Cardiac septum (tissue), 1 donor: ENCODE results near the gene INTS1. TPM values are rescaled to one million over a fixed set of nuclear protein-coding genes. Genes with fewer than 3 reads are reported as not detected.
"Not testable (repeated sequence)": the region's sequence is repeated elsewhere in the genome, so short reads cannot be mapped to it uniquely, and the experiment has no call there.

Experiments
- DNase-seq: peaks from one replicate; pipeline ENCODE4 v3.0.0-alpha.2; 2020; ENCODE audit warnings: low spot score
- intact Hi-C: fragments of 100-400 bp; cut with DNase I; formaldehyde crosslinking; loops from one replicate; pipeline ENCODE4 v1.14.0; 2022
- total RNA-seq: library from RNA; stranded (reverse); fragmentation: NEBNext Ultra II Directional; extraction: Animal tissue kit (Norgen Biotek cat#: 25700); gene quantifications from one replicate; pipeline ENCODE4 v1.2.1, GENCODE V29; 2021
- donor health status: DM: no; HTN: no; CAD: no.

INTS1 gene
- total RNA-seq, 1 donor from 2014 or later: 54.7 TPM

DNA sequence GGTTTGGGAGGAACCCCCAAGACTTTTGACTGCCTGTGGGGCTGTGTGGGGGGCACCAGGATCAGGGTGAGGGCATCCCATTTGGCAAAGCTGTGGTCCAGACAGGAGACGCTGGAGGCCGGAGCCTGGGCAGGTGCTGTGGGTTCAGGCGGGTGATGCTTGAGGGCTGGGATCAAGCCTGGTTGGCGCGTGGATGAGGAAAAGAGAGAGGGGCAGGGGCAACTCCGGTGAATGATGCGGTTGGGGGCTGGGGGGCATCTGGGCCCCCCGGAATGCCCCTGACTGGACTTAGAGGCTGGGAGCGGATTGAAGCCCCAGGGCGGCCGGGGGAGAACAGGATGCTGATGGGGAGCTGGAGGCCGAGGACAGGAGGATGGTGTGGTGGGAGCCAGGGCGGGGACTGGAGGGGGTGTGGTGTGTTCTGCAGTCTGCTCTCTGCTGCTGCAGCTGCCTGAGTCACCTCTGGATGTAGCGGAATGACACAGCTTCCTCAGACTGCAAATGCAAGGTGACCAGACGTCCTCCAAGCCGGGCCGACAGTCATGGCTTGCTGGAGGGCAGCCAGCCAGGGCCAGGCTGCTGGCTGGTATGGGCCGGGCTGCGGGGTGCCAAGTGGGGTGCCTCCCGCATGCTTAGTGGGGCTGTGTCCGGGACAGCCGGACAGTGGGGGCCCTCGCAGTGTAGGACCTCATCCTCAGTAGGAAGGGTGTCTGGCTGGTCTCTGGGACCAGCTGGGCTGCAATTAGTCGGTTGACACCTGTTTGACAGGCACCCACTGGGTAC, 29.5 kb upstream of the INTS1 start:
- intact Hi-C loops: no loop called here
- DNase-seq: no peak

- intact Hi-C loops: no loop called here
Observed at GRCh38 chr7:1533255-1533546, 29.0 kb upstream of the INTS1 start.

GRCh38 chr7:1532456-1533254, 28.5 kb upstream of the INTS1 start:
- intact Hi-C loops: loop anchor here (1.0 kb wide), 1 partner anchor 19 kb away; no protein-coding TSS in a partner anchor

More at GRCh38 chr7:1533255-1533546, 29.0 kb upstream of the INTS1 start:
- DNase-seq: no peak

GRCh38 chr7:1531979-1532455, 27.8 kb upstream of the INTS1 start:
- no peak for DNase-seq
- intact Hi-C loops: loop anchor here (1.0 kb wide), 1 partner anchor 19 kb away; no protein-coding TSS in a partner anchor

More at GRCh38 chr7:1532456-1533254, 28.5 kb upstream of the INTS1 start:
- peak; percentile 92 for DNase-seq

DNA sequence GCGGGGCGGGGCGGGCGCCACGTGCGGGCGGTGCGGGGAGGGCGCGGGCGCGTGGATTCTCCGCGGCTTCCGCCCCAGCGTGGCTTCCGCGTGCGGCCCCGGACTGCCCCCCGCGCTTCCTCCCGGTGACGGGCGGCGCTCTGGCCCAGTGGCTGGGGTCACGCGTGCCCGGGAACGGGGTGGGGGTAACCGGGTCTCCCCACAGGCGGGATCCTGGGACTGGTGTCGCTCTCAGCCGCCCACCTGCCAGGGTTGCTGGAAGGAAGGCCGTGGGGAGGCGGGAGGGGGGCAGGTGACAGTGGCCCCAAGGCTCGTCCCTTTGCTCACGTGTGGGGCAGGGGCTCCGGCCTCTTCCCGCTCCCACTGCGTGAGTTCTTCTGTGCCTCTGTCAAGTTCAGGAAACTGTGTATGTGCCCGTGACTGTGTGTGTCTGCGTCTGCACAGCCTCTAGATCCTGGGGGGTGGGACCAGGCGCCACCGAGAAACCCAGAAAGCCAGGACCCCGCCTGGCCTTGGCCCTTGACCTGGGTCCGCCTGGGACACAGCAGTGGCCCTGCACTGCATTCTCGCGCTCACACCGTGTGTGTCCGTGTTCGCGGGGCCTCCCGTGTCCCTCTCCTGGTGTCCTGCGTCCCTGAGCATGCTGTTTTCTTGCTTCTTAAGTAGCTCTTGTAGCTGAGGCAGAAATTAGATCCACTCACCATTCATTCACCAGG, 27.2 kb upstream of the INTS1 start:
- intact Hi-C loops: no loop called here
- DNase-seq: no peak

- intact Hi-C loops: no loop called here
Observed at GRCh38 chr7:1530946-1531262, 26.7 kb upstream of the INTS1 start.

DNA sequence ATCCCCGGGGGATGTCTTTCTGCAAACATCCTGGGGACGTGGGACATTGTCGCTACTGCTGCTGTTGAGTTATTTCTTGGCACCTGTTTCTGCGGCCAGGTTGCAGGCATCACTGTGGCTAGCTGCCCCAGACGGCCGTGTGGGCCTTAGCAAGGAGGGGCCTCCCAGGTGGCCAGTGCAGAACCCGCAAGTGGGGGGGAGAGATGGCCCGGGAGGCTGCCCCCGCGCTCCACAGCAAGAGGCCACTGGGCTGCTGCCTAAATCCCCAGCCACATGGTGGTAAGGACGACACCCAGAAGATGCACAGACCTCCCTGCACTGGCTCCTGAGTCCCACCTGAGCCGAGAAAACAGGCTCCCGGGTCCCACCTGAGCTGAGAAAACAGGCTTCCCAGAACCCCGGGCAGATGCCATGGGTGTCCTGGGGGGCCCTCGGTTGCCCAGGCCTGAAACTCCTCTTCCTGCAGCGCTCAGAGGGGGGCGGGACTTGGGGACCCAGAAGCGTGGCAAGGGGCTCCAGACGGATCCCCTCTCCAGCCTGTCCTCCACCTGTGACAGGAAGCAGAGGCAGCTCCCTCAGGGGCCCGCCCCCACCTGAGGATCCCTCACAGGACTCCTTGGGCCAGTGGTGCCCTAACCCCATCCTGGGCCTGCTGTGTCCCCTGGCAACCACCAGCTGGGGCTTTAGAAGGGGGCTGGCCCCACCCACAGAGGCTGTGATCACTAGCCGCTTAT, 25.4 kb upstream of the INTS1 start:
- no peak for DNase-seq
- intact Hi-C loops: no loop called here

More at GRCh38 chr7:1530946-1531262, 26.7 kb upstream of the INTS1 start:
- no peak for DNase-seq

GRCh38 chr7:1526271-1526754, 22.1 kb upstream of the INTS1 start:
- intact Hi-C loops: no loop called here
- no peak for DNase-seq

GRCh38 chr7:1525409-1525808, 21.2 kb upstream of the INTS1 start:
- intact Hi-C loops: no loop called here
- DNase-seq: no peak

- intact Hi-C loops: no loop called here
- DNase-seq: no peak
Observed at GRCh38 chr7:1523844-1524243, 19.7 kb upstream of the INTS1 start.

GRCh38 chr7:1523208-1523607, 19.0 kb upstream of the INTS1 start:
- no peak for DNase-seq
- intact Hi-C loops: no loop called here

DNA sequence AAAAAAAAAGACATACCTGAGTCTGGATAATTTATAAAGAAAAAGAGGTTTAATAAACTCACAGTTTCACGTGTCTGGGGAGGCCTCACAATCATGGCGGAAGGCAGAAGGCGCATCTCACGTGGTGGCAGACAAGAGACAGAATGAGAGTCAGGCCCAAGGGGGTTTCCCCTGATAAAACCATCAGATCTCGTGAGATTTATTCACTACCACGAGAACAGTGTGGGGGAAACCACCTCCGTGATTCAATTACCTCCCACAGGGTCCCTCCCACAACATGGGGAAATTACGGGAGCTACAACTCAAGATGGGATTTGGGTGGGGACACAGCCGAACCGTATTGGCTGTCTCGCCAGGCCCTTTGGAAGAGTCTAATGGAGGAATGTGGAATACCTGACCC, 17.3 kb upstream of the INTS1 start:
- DNase-seq: no peak
- intact Hi-C loops: no loop called here

GRCh38 chr7:1520539-1521234, 16.5 kb upstream of the INTS1 start:
- intact Hi-C loops: no loop called here
- DNase-seq: no peak

DNA sequence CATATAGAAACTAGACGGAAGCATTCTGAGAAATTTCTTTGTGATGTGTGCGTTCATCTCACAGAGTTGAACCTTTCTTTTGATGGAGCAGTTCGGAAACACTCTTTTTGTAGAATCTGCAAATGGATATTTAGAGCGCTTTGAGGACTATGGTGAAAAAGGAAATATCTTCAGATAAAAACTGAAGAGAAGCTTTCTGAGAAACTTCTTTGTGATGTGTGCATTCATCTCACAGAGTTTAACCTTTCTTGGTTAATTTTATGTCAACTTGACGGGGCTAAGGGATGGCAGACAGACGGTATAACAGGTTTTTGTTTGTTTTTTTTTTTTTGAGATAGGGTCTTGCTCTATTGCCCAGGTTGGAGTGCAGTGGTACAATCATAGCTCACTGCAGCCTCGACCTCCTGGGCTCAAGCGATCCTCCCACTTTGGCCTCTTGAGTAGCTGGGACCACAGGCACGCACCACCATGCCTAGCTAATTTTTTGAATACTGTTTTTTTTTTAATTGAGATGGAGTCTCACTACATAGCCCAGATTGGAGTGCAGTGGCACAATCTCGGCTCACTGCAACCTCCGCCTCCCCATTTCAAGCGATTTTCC, 15.2 kb upstream of the INTS1 start:
- DNase-seq, intact Hi-C loops: not testable (repeated sequence)

- intact Hi-C loops: no loop called here
- DNase-seq: no peak
Observed at GRCh38 chr7:1516586-1517251, 12.5 kb upstream of the INTS1 start.

DNA sequence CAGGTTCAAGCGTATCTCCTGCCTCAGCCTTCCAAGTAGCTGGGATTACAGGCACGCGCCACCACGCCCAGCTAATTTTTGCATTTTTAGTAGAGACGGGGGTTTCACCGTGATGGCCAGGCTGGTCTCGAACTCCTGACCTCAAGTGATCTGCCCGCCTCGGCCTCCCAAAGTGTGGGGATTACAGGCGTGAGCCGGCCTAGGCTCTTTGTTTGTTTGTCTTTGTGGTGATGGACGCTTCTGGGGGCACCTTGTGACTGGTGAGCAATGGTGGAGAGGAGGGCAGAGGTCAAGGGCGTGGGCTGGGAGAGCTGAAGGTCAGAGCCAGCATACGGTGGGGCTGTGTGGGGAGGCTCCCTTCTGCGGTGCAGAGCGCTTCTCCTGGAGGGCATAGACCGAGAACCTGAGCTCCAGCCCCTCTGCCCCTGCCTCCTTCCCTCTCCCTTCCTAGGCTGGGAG, 11.3 kb upstream of the INTS1 start:
- intact Hi-C loops, DNase-seq: not testable (repeated sequence)

GRCh38 chr7:1514995-1515401, 10.8 kb upstream of the INTS1 start:
- intact Hi-C loops: no loop called here
- DNase-seq: no peak

- intact Hi-C loops: no loop called here
- no peak for DNase-seq
Observed at GRCh38 chr7:1514407-1514806, 10.2 kb upstream of the INTS1 start.
